PC-9 (cell line): Measurements from ENCODE around the gene HNF1A. TPM values are rescaled to one million over a fixed set of nuclear protein-coding genes. Genes with fewer than 3 reads are reported as not detected.

Experiments used
- BruUV-seq: library from RNA; stranded (reverse); fragments of 400-500 nt; replicated peaks from 2 replicates; lab custom pipeline; 2021; lab: Mats Ljungman, UMichigan
- CTCF ChIA-PET: fragments of 300-600 bp; sonication (Branson Sonifier 250); formaldehyde crosslinking; loops from one replicate; lab custom pipeline; 2022; ENCODE audit warnings: antibody characterized with exemption; lab: Charles Lee
- POLR2A ChIA-PET: fragments of 300-600 bp; sonication (Branson Sonifier 250); formaldehyde crosslinking; loops from one replicate; lab custom pipeline; 2022; ENCODE audit warnings: antibody characterized with exemption; ENCODE audit not compliant: unreplicated experiment; lab: Charles Lee
- DNase-seq, 2 experiments: peaks; one replicate each; pipeline versions ENCODE4 v3.0.0 to v3.0.0-alpha.2; 2015 to 2022; ENCODE audit warnings: mixed read lengths in 1 of 2
- H2AFZ ChIP-seq: fragments of 200-600 bp; sonication (generic); 2 replicates; pipeline ENCODE4 v1.8.1; 2017; ENCODE audit warnings: antibody characterized with exemption
- H3F3A ChIP-seq: fragments of 200-600 bp; sonication (generic); 2 replicates; pipeline ENCODE4 v1.8.1; 2017; ENCODE audit warnings: antibody characterized with exemption, mild to moderate bottlenecking, low read depth; ENCODE audit not compliant: insufficient read depth
- H3K27ac ChIP-seq: fragments of 200-600 bp; sonication (generic); 2 replicates; pipeline ENCODE4 v1.6.1; 2016; ENCODE audit warnings: mixed run types
- H3K27me3 ChIP-seq: fragments of 200-600 bp; sonication (generic); 2 replicates; pipeline ENCODE4 v1.6.1; 2016; ENCODE audit warnings: low read depth, mixed run types; ENCODE audit not compliant: insufficient read depth
- H3K36me3 ChIP-seq: fragments of 200-600 bp; sonication (generic); 2 replicates; pipeline ENCODE4 v1.6.1; 2016; ENCODE audit warnings: low read depth, mixed run types
- H3K4me1 ChIP-seq: fragments of 200-600 bp; sonication (generic); replicated peaks from 2 replicates; pipeline ENCODE4 v1.6.1; 2016; ENCODE audit warnings: mixed run types; ENCODE audit not compliant: insufficient read depth
- H3K4me2 ChIP-seq: fragments of 200-600 bp; sonication (generic); 2 replicates; pipeline ENCODE4 v1.6.1; 2017; ENCODE audit warnings: mixed run types
- H3K4me3 ChIP-seq: fragments of 200-600 bp; sonication (generic); 2 replicates; pipeline ENCODE4 v1.6.1; 2016; ENCODE audit warnings: mixed run types
- H3K79me2 ChIP-seq: fragments of 200-600 bp; sonication (generic); 2 replicates; pipeline ENCODE4 v1.6.1; 2017; ENCODE audit warnings: low read depth, mixed run types
- H3K9me2 ChIP-seq: fragments of 200-600 bp; sonication (generic); 2 replicates; pipeline ENCODE4 v1.8.1; 2017; ENCODE audit warnings: mild to moderate bottlenecking; ENCODE audit not compliant: insufficient read depth
- H3K9me3 ChIP-seq: fragments of 200-600 bp; sonication (generic); 2 replicates; pipeline ENCODE4 v1.8.1; 2016; ENCODE audit warnings: low read depth; ENCODE audit not compliant: insufficient read depth
- H4K20me1 ChIP-seq: fragments of 200-600 bp; sonication (generic); 2 replicates; pipeline ENCODE4 v1.8.1; 2017; ENCODE audit not compliant: insufficient read depth
- CTCF ChIP-seq: fragments of 200-600 bp; sonication (generic); conservative IDR thresholded peaks from 2 replicates; pipeline ENCODE4 v1.6.1; 2017; ENCODE audit warnings: mixed run types, antibody characterized with exemption, mild to moderate bottlenecking, moderate library complexity
- EZH2 ChIP-seq: fragments of 200-600 bp; sonication (generic); IDR thresholded peaks from 2 replicates; pipeline ENCODE4 v1.8.0; 2017; ENCODE audit warnings: antibody characterized with exemption, low read depth
- intact Hi-C: fragments of 100-400 bp; cut with micrococcal nuclease; formaldehyde crosslinking; loops from one replicate; pipeline ENCODE4 v1.10.0; 2022; ENCODE audit not compliant: unreplicated experiment
- total RNA-seq: library from RNA; stranded (reverse); gene quantifications from 2 replicates; pipeline ENCODE4 v1.2.3, GENCODE V29; 2021

Gene HNF1A
- total RNA-seq, 1 experiment from 2014 or later, result not detected

DNA sequence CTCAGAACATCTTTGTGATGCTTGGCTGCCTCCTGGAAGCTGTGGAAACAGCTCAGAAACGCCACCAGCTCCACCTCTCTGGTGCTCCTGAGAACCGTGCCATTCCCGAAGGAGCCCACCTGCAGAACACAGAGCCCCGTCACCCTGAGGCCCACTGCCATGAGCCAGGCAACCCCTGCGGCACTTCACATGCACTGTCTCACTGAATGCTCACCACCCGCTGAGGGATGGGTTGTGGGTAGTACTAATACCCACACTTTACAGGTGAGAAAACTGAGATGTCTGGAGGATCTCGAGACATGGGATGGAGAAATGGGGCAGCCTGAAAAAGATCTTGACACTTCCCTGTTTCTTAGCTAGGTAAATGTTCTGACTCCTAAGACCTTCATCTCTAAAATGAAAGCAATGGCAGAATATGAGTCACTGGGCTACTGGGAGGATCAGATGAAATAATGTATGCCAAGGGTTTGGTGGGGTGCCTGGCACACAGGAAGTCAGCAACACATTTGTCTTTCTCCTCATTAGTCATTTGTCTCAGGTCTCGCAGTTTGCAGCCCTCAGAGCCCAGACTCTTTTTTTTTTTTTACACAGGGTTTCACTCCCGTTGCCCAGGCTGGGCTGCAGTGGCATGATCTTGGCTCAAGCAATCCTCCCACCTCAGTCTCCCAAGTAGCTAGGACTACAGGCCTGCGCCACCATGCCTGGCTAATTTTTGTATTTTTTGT lies 55.4 kb downstream of the HNF1A start:
- DNase-seq, result peak; percentile 61 to 91
- peaks cover 15% of the 10 kb centered on the region for H3F3A ChIP-seq
- intact Hi-C loops, result loop anchor here (5.0 kb wide), 1 partner anchor 361 kb away; no protein-coding TSS in a partner anchor
- ChIA-PET CTCF (no interaction called here), POLR2A (interaction anchor here (0.6 kb wide), 1 partner anchor 359 kb away, joined by 7 read pairs; no protein-coding TSS in a partner anchor)
- TF ChIP-seq CTCF, result no peak
- no peak for TF ChIP-seq EZH2
- no peaks in the 10 kb centered on the region for H3K36me3 ChIP-seq
- H3K4me3 ChIP-seq, result no peak overlapping the region
- H3K27ac ChIP-seq, result peak overlapping the region; percentile 80
- 0 out of 2 replicates have a peak overlapping the region, but pooled peaks have one; percentile 39 for H2AFZ ChIP-seq
- H3K4me2 ChIP-seq, result peak overlapping the region; percentile 69
- BruUV-seq, result no TSS peak
- no peaks in the 10 kb centered on the region for H3K9me2 ChIP-seq
- H3K27me3 ChIP-seq, result no peaks in the 10 kb centered on the region
- H3K4me1 ChIP-seq, result peaks cover 38% of the 10 kb centered on the region
- H3K79me2 ChIP-seq, result no peaks in the 10 kb centered on the region
- H3K9me3 ChIP-seq, result no peaks in the 10 kb centered on the region
- H4K20me1 ChIP-seq, result no peaks in the 10 kb centered on the region

DNA sequence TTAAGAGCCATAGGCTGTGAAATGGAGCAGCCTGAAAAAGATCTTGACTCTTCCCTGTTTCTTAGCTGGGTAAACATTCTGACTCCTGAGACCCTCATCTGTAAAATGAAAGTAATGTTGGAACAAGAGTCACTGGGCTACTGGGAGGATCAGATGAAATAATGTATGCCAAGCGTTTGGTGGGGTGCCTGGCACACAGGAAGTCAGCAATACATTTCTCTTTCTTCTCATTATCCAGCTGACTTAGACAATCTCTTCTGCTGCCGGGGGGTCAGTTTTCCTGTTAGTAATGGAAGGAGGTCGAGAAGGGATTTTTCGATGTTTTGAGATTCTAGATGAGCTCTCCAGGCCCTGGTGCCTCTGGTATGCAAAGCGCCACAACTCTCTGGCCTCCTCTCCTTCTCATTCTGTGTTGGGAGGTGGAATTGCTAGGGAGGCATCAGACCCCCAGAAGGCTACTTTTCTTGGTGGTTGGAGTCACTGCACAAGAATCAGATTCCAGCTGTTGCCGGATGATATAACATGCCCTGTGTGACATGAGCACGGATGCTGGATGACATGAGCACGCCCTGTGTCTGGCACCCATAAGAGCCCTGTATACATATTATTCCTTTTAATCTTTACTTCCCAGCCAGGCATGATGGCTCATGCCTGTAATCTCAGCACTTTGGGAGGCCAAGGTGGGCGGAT lies 56.4 kb downstream of the HNF1A start:
- BruUV-seq, result no TSS peak
- Histone ChIP-seq H3K4me1 (peaks cover 38% of the 10 kb centered on the region), H3K27me3 (no peaks in the 10 kb centered on the region), H3K9me2 (no peaks in the 10 kb centered on the region), H3K4me3 (no peak overlapping the region), H3F3A (peaks cover 15% of the 10 kb centered on the region), H2AFZ (no peak overlapping the region), H3K27ac (peak overlapping the region; percentile 80), H4K20me1 (no peaks in the 10 kb centered on the region), H3K9me3 (no peaks in the 10 kb centered on the region), H3K79me2 (no peaks in the 10 kb centered on the region), H3K4me2 (peak overlapping the region; percentile 69), H3K36me3 (no peaks in the 10 kb centered on the region)
- no peak for DNase-seq
- ChIA-PET CTCF (interaction anchor here (1.0 kb wide), 1 partner anchor 25 kb away, joined by 3 read pairs; no protein-coding TSS in a partner anchor), POLR2A (no interaction called here)
- TF ChIP-seq EZH2, result no peak
- TF ChIP-seq CTCF, result no peak
- intact Hi-C loops, result loop anchor here (5.0 kb wide), 1 partner anchor 362 kb away; no protein-coding TSS in a partner anchor

GRCh38 chr12:121036810-121037326 lies 58.5 kb downstream of the HNF1A start:
- no TSS peak for BruUV-seq
- Histone ChIP-seq H3K27me3 (no peaks in the 10 kb centered on the region), H4K20me1 (no peaks in the 10 kb centered on the region), H2AFZ (no peak overlapping the region), H3K4me3 (no peak overlapping the region), H3K27ac (no peak overlapping the region), H3K79me2 (no peaks in the 10 kb centered on the region), H3K36me3 (no peaks in the 10 kb centered on the region), H3K9me2 (no peaks in the 10 kb centered on the region), H3K4me1 (peaks cover 38% of the 10 kb centered on the region), H3K4me2 (no peak overlapping the region; the same call in 1 of the 2 replicates), H3F3A (peaks cover 15% of the 10 kb centered on the region), H3K9me3 (no peaks in the 10 kb centered on the region)
- POLR2A ChIA-PET, result interaction anchor here (0.6 kb wide), 1 partner anchor 40 kb away, joined by 9 read pairs; no protein-coding TSS in a partner anchor
- CTCF ChIA-PET, result interaction anchor here (0.6 kb wide), 1 partner anchor 315 kb away, joined by 9 read pairs; the partner anchor contains the start of gene ANAPC5
- TF ChIP-seq EZH2, result no peak
- TF ChIP-seq CTCF, result no peak
- intact Hi-C loops, result no loop called here
- peak in 1 of 2 experiments; percentile 53 for DNase-seq
